Measurements from ENCODE around the gene TCHP.

- TF ChIP-seq FOSL1 (CRISPR knock-in tag; IDR thresholded peaks at IDR 0.05; ENCODE audit: borderline replicate concordance) (no peak), SMARCC2 (IDR thresholded peaks at IDR 0.05) (no peak), TOPORS (CRISPR knock-in tag; IDR thresholded peaks at IDR 0.05) (no peak), TGIF2 (CRISPR knock-in tag; IDR thresholded peaks at IDR 0.05) (no peak), PAXIP1 (CRISPR knock-in tag; conservative IDR thresholded peaks at IDR 0.05) (no peak), GPBP1L1 (CRISPR knock-in tag; IDR thresholded peaks at IDR 0.05) (no peak), KAT8 (CRISPR knock-in tag; IDR thresholded peaks at IDR 0.05) (no peak), POLR2AphosphoS2 (IDR thresholded peaks at IDR 0.05; ENCODE audit: low read depth, low read length) (no peak), NR2C2 (CRISPR knock-in tag; IDR thresholded peaks at IDR 0.05; ENCODE audit: borderline replicate concordance) (no peak), KDM1A (CRISPR knock-in tag; IDR thresholded peaks at IDR 0.05) (no peak), EP300 (IDR thresholded peaks at IDR 0.05; ENCODE audit: low read depth in 2 of 2, low read length in 2 of 2) (no peak), EP300 (CRISPR knock-in tag; IDR thresholded peaks at IDR 0.05; ENCODE audit: borderline replicate concordance) (no peak), BHLHE40 (IDR thresholded peaks at IDR 0.05; ENCODE audit: low read length) (no peak), CREB1 (IDR thresholded peaks at IDR 0.05) (no peak), CREB1 (CRISPR knock-in tag; IDR thresholded peaks at IDR 0.05) (no peak)
- TF ChIP-seq, protein P1, sequence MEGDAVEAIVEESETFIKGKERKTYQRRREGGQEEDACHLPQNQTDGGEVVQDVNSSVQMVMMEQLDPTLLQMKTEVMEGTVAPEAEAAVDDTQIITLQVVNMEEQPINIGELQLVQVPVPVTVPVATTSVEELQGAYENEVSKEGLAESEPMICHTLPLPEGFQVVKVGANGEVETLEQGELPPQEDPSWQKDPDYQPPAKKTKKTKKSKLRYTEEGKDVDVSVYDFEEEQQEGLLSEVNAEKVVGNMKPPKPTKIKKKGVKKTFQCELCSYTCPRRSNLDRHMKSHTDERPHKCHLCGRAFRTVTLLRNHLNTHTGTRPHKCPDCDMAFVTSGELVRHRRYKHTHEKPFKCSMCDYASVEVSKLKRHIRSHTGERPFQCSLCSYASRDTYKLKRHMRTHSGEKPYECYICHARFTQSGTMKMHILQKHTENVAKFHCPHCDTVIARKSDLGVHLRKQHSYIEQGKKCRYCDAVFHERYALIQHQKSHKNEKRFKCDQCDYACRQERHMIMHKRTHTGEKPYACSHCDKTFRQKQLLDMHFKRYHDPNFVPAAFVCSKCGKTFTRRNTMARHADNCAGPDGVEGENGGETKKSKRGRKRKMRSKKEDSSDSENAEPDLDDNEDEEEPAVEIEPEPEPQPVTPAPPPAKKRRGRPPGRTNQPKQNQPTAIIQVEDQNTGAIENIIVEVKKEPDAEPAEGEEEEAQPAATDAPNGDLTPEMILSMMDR (CRISPR knock-in tag; IDR thresholded peaks at IDR 0.05), result no peak
Observed at GRCh38 chr12:109926488-109927210, 26.6 kb downstream of the TCHP start.

Measured in HepG2 (cell line).